ENCODE data around the gene PORCN. TPM values are rescaled to one million over a fixed set of nuclear protein-coding genes. Genes with fewer than 3 reads are reported as not detected.
"Not testable (repeated sequence)": the region's sequence is repeated elsewhere in the genome, so short reads cannot be mapped to it uniquely, and the experiment has no call there.

The PORCN gene
- total and polyA plus RNA-seq, 2 of the 4 experiments (the other 2 are of a cell fraction): 4.1 to 10.1 TPM

DNA sequence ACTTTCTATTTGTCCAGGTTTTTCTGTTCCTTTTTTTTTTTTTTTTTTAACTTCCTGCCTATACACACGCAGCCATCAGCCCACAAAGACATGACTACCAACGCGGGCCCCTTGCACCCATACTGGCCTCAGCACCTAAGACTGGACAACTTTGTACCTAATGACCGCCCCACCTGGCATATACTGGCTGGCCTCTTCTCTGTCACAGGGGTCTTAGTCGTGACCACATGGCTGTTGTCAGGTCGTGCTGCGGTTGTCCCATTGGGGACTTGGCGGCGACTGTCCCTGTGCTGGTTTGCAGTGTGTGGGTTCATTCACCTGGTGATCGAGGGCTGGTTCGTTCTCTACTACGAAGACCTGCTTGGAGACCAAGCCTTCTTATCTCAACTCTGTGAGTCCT, 14.9 kb downstream of the PORCN start:
- Histone ChIP-seq H3K4me2 (ENCODE audit: low read depth, low read length) (no peak overlapping the region), H3K36me3 (ENCODE audit: control insufficient read depth, insufficient read depth, low read length) (peaks cover 2% of the 10 kb centered on the region; the same call in 1 of the 2 replicates), H3K27me3 (ENCODE audit: control insufficient read depth, insufficient read depth, low read length) (no peaks in the 10 kb centered on the region), H3K18ac (ENCODE audit: low read depth, low read length) (no peak overlapping the region), H3K4me3 (ENCODE audit: insufficient read depth, low read depth, low read length) (no peak overlapping the region), H3K23ac (ENCODE audit: low read depth, low read length) (no peak overlapping the region), H3K79me1 (ENCODE audit: low read depth in 1 of 2, low read length in 2 of 2) (peaks cover 3 to 6% of the 10 kb centered on the region in 2 experiments; a peak in 3 of 4 replicates), H4K91ac (ENCODE audit: insufficient read depth, low read depth, low read length) (no peak overlapping the region), H2BK120ac (ENCODE audit: low read depth, low read length) (no peak overlapping the region), H4K5ac (ENCODE audit: low read depth, low read length) (no peak overlapping the region), H2BK5ac (ENCODE audit: low read depth, low read length, poor library complexity, severe bottlenecking) (no peak overlapping the region), H3K9me3 (ENCODE audit: control insufficient read depth, insufficient read depth, low read length) (no peaks in the 10 kb centered on the region; the same call in 1 of the 2 replicates), H2AK5ac (ENCODE audit: low read depth, low read length) (no peak overlapping the region), H3K14ac (replicated peaks; ENCODE audit: low read depth, low read length) (no peak overlapping the region), H2BK15ac (ENCODE audit: low read depth, low read length) (no peak overlapping the region), H3K4ac (ENCODE audit: low read depth, low read length) (no peak overlapping the region), H3K56ac (ENCODE audit: extremely low read depth, insufficient read depth, low read length) (no peak overlapping the region), H2BK20ac (ENCODE audit: low read depth, low read length) (no peak overlapping the region), H2AFZ (replicated peaks; ENCODE audit: low read length, poor library complexity) (no peak overlapping the region), H3K9ac (ENCODE audit: low read depth, low read length) (no peak overlapping the region), H4K20me1 (ENCODE audit: insufficient read depth, low read length) (no peaks in the 10 kb centered on the region), H4K8ac (ENCODE audit: low read depth in 2 of 2, low read length in 2 of 2) (no peak overlapping the region), H3K4me1 (ENCODE audit: control insufficient read depth, insufficient read depth, low read length) (0 out of 2 replicates have a peak, but pooled peaks cover 2% of the 10 kb centered on the region), H3K27ac (ENCODE audit: insufficient read depth, low read length) (no peak overlapping the region), H2AK9ac (replicated peaks; ENCODE audit: low read depth, low read length, poor library complexity) (peak overlapping the region; percentile 42), H3K9me1 (ENCODE audit: insufficient read depth, low read length) (0 out of 2 replicates have a peak, but pooled peaks cover 3% of the 10 kb centered on the region)
- CTCF ChIA-PET: no interaction called here
- no TSS peak for BruUV-seq (replicated peaks)
- intact Hi-C loops (cut with micrococcal nuclease): no loop called here
- TF ChIP-seq FOS (IDR thresholded peaks at IDR 0.05; ENCODE audit: low read depth, low read length): no peak
- TF ChIP-seq BHLHE40 (IDR thresholded peaks at IDR 0.05; ENCODE audit: low read depth, low read length): no peak
- TF ChIP-seq RCOR1 (IDR thresholded peaks at IDR 0.05; ENCODE audit: insufficient replicate concordance, low read length): no peak
- no peak for TF ChIP-seq NFE2L2 (IDR thresholded peaks at IDR 0.05; ENCODE audit: low read depth, low read length)
- ATAC-seq (ENCODE audit: low read depth): no peak
- POLR2A ChIA-PET (ENCODE audit: unreplicated experiment): no interaction called here
- in situ Hi-C loops (cut with MboI; ENCODE audit: low sequenced_read_pairs): no loop called here
- DNase-seq: no peak
- dilution Hi-C loops (cut with HindIII; ENCODE audit: low sequenced_read_pairs, unreplicated experiment): no loop called here
- no CpG with 5 or more reads among the region's 12 CpGs for WGBS, 2 experiments (ENCODE audit: extremely low coverage in 2 of 2, insufficient read length in 1 of 2)

- H2AFZ ChIP-seq (replicated peaks; ENCODE audit: low read length, poor library complexity); H3K4ac ChIP-seq (ENCODE audit: low read depth, low read length); CTCF ChIA-PET; ATAC-seq (ENCODE audit: low read depth); H3K23ac ChIP-seq (ENCODE audit: low read depth, low read length); H3K56ac ChIP-seq (ENCODE audit: extremely low read depth, insufficient read depth, low read length); H3K9ac ChIP-seq (ENCODE audit: low read depth, low read length); in situ Hi-C loops (cut with MboI; ENCODE audit: low sequenced_read_pairs); H2BK5ac ChIP-seq (ENCODE audit: low read depth, low read length, poor library complexity, severe bottlenecking); dilution Hi-C loops (cut with HindIII; ENCODE audit: low sequenced_read_pairs, unreplicated experiment); H4K8ac ChIP-seq (ENCODE audit: low read depth in 2 of 2, low read length in 2 of 2); H2BK20ac ChIP-seq (ENCODE audit: low read depth, low read length); H3K9me3 ChIP-seq (ENCODE audit: control insufficient read depth, insufficient read depth, low read length); H2AK5ac ChIP-seq (ENCODE audit: low read depth, low read length); H3K4me2 ChIP-seq (ENCODE audit: low read depth, low read length); H3K79me1 ChIP-seq (ENCODE audit: low read depth in 1 of 2, low read length in 2 of 2); H4K5ac ChIP-seq (ENCODE audit: low read depth, low read length); H3K9me1 ChIP-seq (ENCODE audit: insufficient read depth, low read length); H2AK9ac ChIP-seq (replicated peaks; ENCODE audit: low read depth, low read length, poor library complexity); H3K36me3 ChIP-seq (ENCODE audit: control insufficient read depth, insufficient read depth, low read length); H3K14ac ChIP-seq (replicated peaks; ENCODE audit: low read depth, low read length); H3K4me1 ChIP-seq (ENCODE audit: control insufficient read depth, insufficient read depth, low read length); H4K91ac ChIP-seq (ENCODE audit: insufficient read depth, low read depth, low read length); DNase-seq; H3K27me3 ChIP-seq (ENCODE audit: control insufficient read depth, insufficient read depth, low read length); H3K18ac ChIP-seq (ENCODE audit: low read depth, low read length); H3K4me3 ChIP-seq (ENCODE audit: insufficient read depth, low read depth, low read length); H2BK120ac ChIP-seq (ENCODE audit: low read depth, low read length); BruUV-seq (replicated peaks); intact Hi-C loops (cut with micrococcal nuclease); H4K20me1 ChIP-seq (ENCODE audit: insufficient read depth, low read length); H3K27ac ChIP-seq (ENCODE audit: insufficient read depth, low read length); H2BK15ac ChIP-seq (ENCODE audit: low read depth, low read length): not testable (repeated sequence)
- POLR2A ChIA-PET (ENCODE audit: unreplicated experiment): interaction anchor here (0.6 kb wide), 1 partner anchor 645 kb away, joined by 5 read pairs; no protein-coding TSS in a partner anchor
- 86% methylated on average over 1 of the region's 8 CpGs; no CpG with 5 or more reads in 1 of the 2 experiments for WGBS, 2 experiments (ENCODE audit: extremely low coverage in 2 of 2, insufficient read length in 1 of 2)
Measured at GRCh38 chrX:48525853-48526252, 17.1 kb downstream of the PORCN start.
